ENCODE data around the gene CCM2L. TPM values are rescaled to one million over a fixed set of nuclear protein-coding genes. Genes with fewer than 3 reads are reported as not detected.

The CCM2L gene
- total and polyA plus RNA-seq, 2 donors (not counting 3 experiments of a cell fraction or from before 2014, with no cell fraction given), result 10.8 to 13.4 TPM

DNA sequence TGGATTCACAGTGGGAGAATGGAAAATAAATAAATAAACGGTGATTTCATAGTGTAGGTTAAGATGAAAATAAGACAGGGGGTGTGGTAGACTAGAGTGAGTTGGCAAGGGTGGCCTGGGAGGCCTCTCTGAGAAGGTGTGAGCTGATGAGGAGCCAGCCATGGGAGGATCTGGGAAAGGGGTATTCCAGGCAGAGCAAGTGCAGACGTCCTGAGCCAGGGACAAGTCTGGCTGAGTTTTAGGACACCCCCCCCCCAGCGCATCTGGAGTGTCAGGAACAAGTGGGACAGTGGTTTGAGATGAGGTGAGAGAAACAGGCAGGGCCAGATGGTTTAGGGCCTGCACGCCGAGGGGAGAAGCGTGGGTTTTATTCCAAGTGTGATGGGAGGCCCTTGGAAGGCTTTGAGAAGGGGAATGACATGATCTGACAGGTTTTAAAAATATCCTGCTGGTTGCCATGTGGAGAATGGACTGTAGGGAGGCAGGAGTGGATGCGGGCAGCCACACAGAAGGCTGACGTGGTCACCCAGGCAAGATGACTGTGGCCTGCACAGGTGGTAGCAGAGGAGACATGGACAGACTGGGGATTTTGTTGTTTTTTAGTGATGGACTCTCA is 21.1 kb upstream of the CCM2L start:
- FAIRE-seq, result no peak
- H3K4me1 ChIP-seq (ENCODE audit: control insufficient read depth, extremely low read depth, insufficient read depth, low read length), result peaks cover 5% of the 10 kb centered on the region
- H3K36me3 ChIP-seq (ENCODE audit: control insufficient read depth in 2 of 2, extremely low read depth in 1 of 2, insufficient read depth in 2 of 2, low read length in 2 of 2), result no peaks in the 10 kb centered on the region

More for the DNA sequence above, 21.1 kb upstream of the CCM2L start:
- Histone ChIP-seq H3K9me1 (replicated peaks; ENCODE audit: control insufficient read depth, extremely low read depth, insufficient read depth, low read length) (no peaks in the 10 kb centered on the region), H3K79me2 (ENCODE audit: control insufficient read depth, insufficient read depth, low read length) (no peaks in the 10 kb centered on the region), H3K9ac (replicated peaks; ENCODE audit: extremely low read depth, insufficient read depth, low read length) (no peak overlapping the region), H3K4me3 (replicated peaks in 1 of 3; ENCODE audit: insufficient read depth in 1 of 3, low read depth in 1 of 3, low read length in 3 of 3) (no peak overlapping the region), H4K20me1 (replicated peaks; ENCODE audit: control insufficient read depth, extremely low read depth, insufficient read depth, low read length) (no peaks in the 10 kb centered on the region), H3K9me3 (replicated peaks; ENCODE audit: control insufficient read depth, insufficient read depth, low read length) (no peaks in the 10 kb centered on the region), H3K4me2 (ENCODE audit: insufficient read depth, low read length) (no peak overlapping the region), H2AFZ (ENCODE audit: low read depth, low read length) (no peak overlapping the region), H3K27ac (ENCODE audit: insufficient read depth, low read depth, low read length) (no peak overlapping the region), H3K27me3 (ENCODE audit: control insufficient read depth in 2 of 2, insufficient read depth in 2 of 2, low read length in 2 of 2) (peaks cover 13 to 20% of the 10 kb centered on the region in 2 experiments)
- no TSS peak for BruUV-seq (replicated peaks)
- CTCF ChIA-PET, result no interaction called here
- DNase-seq (ENCODE audit: low read depth, low spot score), result no peak
- TF ChIP-seq EZH2 (IDR thresholded peaks at IDR 0.05; ENCODE audit: borderline replicate concordance, low read depth, low read length, severe bottlenecking) (no peak), JUN (IDR thresholded peaks at IDR 0.05; ENCODE audit: borderline replicate concordance, insufficient read depth, insufficient read length, low read depth) (no peak), MYC (IDR thresholded peaks at IDR 0.05; ENCODE audit: low read depth, low read length) (no peak), GATA2 (IDR thresholded peaks at IDR 0.05; ENCODE audit: insufficient read depth, insufficient read length, low read depth, low read length) (no peak), POLR2A (IDR thresholded peaks at IDR 0.05; ENCODE audit: low read depth, low read length) (no peak), POLR2AphosphoS5 (IDR thresholded peaks at IDR 0.05; ENCODE audit: insufficient read depth, low read depth, low read length) (no peak), FOS (IDR thresholded peaks at IDR 0.05; ENCODE audit: borderline replicate concordance, insufficient read depth, low read length) (no peak)
- TF ChIP-seq, protein P1, sequence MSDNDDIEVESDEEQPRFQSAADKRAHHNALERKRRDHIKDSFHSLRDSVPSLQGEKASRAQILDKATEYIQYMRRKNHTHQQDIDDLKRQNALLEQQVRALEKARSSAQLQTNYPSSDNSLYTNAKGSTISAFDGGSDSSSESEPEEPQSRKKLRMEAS (IDR thresholded peaks at IDR 0.05; ENCODE audit: insufficient read depth, insufficient read length), result no peak
- TF ChIP-seq, protein P2, sequence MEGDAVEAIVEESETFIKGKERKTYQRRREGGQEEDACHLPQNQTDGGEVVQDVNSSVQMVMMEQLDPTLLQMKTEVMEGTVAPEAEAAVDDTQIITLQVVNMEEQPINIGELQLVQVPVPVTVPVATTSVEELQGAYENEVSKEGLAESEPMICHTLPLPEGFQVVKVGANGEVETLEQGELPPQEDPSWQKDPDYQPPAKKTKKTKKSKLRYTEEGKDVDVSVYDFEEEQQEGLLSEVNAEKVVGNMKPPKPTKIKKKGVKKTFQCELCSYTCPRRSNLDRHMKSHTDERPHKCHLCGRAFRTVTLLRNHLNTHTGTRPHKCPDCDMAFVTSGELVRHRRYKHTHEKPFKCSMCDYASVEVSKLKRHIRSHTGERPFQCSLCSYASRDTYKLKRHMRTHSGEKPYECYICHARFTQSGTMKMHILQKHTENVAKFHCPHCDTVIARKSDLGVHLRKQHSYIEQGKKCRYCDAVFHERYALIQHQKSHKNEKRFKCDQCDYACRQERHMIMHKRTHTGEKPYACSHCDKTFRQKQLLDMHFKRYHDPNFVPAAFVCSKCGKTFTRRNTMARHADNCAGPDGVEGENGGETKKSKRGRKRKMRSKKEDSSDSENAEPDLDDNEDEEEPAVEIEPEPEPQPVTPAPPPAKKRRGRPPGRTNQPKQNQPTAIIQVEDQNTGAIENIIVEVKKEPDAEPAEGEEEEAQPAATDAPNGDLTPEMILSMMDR (IDR thresholded peaks at IDR 0.05; ENCODE audit: extremely low read depth in 1 of 2, insufficient read depth in 1 of 2, low read depth in 1 of 2, low read length in 2 of 2), result no peak
- intact Hi-C loops (cut with micrococcal nuclease) (no loop called here), dilution Hi-C loops (cut with MboI; ENCODE audit: extremely low pct_ligation_motif_present, low sequenced_read_pairs) (no loop called here)
- POLR2A ChIA-PET, result no interaction called here

Data from endothelial cell of umbilical vein (primary cell).